DMS 273 (cell line): Measurements from ENCODE around the gene NOXRED1.
A peak's percentile ranks its signal among the peaks of the same experiment; 100 is the strongest.

ENCODE experiments used
- DNase-seq: peaks from one replicate; lab custom pipeline; 2025; ENCODE audit not compliant: unreplicated experiment; lab: John Stamatoyannopoulos, UW

Gene NOXRED1

GRCh38 chr14:77347751-77348150, 75.6 kb downstream of the NOXRED1 start:
- no peak for DNase-seq

GRCh38 chr14:77346495-77346894, 76.8 kb downstream of the NOXRED1 start:
- no peak for DNase-seq

GRCh38 chr14:77344377-77344996, 78.8 kb downstream of the NOXRED1 start:
- peak; percentile 23 for DNase-seq
